HG03175 (cell line): ENCODE measurements around the gene CLDN34.

Experiments
- ATAC-seq: cut with Tn5 transposase; IDR thresholded peaks from one replicate; pipeline ENCODE4 v1.9.1; 2021; ENCODE audit warnings: mild to moderate bottlenecking, moderate library complexity; ENCODE audit not compliant: unreplicated experiment

Gene CLDN34

GRCh38 chrX:10015723-10016518 lies 48.8 kb downstream of the CLDN34 start:
- ATAC-seq: no peak

GRCh38 chrX:10016519-10017132 lies 49.5 kb downstream of the CLDN34 start:
- no peak for ATAC-seq

GRCh38 chrX:10017872-10018271 lies 50.7 kb downstream of the CLDN34 start:
- ATAC-seq: no peak
